ENCODE data around the gene TANC1. TPM values are rescaled to one million over a fixed set of nuclear protein-coding genes. Genes with fewer than 3 reads are reported as not detected.

TANC1 gene
- total RNA-seq, 2 donors from 2014 or later: 70.1 to 86.1 TPM

GRCh38 chr2:158994920-158995676 is 26.7 kb downstream of the TANC1 start:
- ATAC-seq (ENCODE audit: insufficient number of reproducible peaks, low FRiP score, low read depth): no peak
- no peaks in the 10 kb centered on the region for H3K27me3 ChIP-seq (replicated peaks; ENCODE audit: insufficient read depth)
- H3K4me1 ChIP-seq (ENCODE audit: control insufficient read depth in 1 of 2, low read depth in 2 of 2): peaks cover 23 to 71% of the 10 kb centered on the region in 2 donors
- H3K36me3 ChIP-seq: no peaks in the 10 kb centered on the region
- no peak for DNase-seq (ENCODE audit: low spot score)
- H3K27ac ChIP-seq: peak overlapping the region in 1 of 2 donors; percentile 30
- no peak overlapping the region for H3K4me3 ChIP-seq
- TF ChIP-seq CTCF (IDR thresholded peaks at IDR 0.05): no peak
- no peaks in the 10 kb centered on the region for H3K9me3 ChIP-seq

- Histone ChIP-seq H3K36me3 (no peaks in the 10 kb centered on the region), H3K27ac (peak overlapping the region in 1 of 2 donors; percentile 30), H3K9me3 (no peaks in the 10 kb centered on the region), H3K4me3 (no peak overlapping the region), H3K4me1 (ENCODE audit: control insufficient read depth in 1 of 2, low read depth in 2 of 2) (peaks cover 19 to 67% of the 10 kb centered on the region in 2 donors), H3K27me3 (replicated peaks; ENCODE audit: insufficient read depth) (no peaks in the 10 kb centered on the region)
- DNase-seq (ENCODE audit: low spot score) (no peak), ATAC-seq (ENCODE audit: insufficient number of reproducible peaks, low FRiP score, low read depth) (no peak)
- no peak for TF ChIP-seq CTCF (IDR thresholded peaks at IDR 0.05)
Observed at GRCh38 chr2:158995677-158996049, 27.2 kb downstream of the TANC1 start.

GRCh38 chr2:158996378-158996993 is 28.0 kb downstream of the TANC1 start:
- Histone ChIP-seq H3K36me3 (no peaks in the 10 kb centered on the region), H3K27me3 (replicated peaks; ENCODE audit: insufficient read depth) (no peaks in the 10 kb centered on the region), H3K9me3 (no peaks in the 10 kb centered on the region), H3K4me3 (no peak overlapping the region), H3K27ac (no peak overlapping the region), H3K4me1 (ENCODE audit: control insufficient read depth in 1 of 2, low read depth in 2 of 2) (peaks cover 19 to 66% of the 10 kb centered on the region in 2 donors)
- TF ChIP-seq CTCF (IDR thresholded peaks at IDR 0.05): peak; percentile 41
- ATAC-seq (ENCODE audit: insufficient number of reproducible peaks, low FRiP score, low read depth): no peak
- DNase-seq (ENCODE audit: low spot score): no peak

- H3K27ac ChIP-seq: no peak overlapping the region
- TF ChIP-seq CTCF (IDR thresholded peaks at IDR 0.05): no peak
- H3K4me3 ChIP-seq: no peak overlapping the region
- H3K4me1 ChIP-seq (ENCODE audit: control insufficient read depth in 1 of 2, low read depth in 2 of 2): peaks cover 19 to 72% of the 10 kb centered on the region in 2 donors
- no peaks in the 10 kb centered on the region for H3K9me3 ChIP-seq
- ATAC-seq (ENCODE audit: insufficient number of reproducible peaks, low FRiP score, low read depth) (no peak), DNase-seq (ENCODE audit: low spot score) (no peak)
- H3K27me3 ChIP-seq (replicated peaks; ENCODE audit: insufficient read depth): no peaks in the 10 kb centered on the region
- no peaks in the 10 kb centered on the region for H3K36me3 ChIP-seq
Observed at GRCh38 chr2:158997037-158997790, 28.8 kb downstream of the TANC1 start.

Data from thoracic aorta (tissue), 2 donors.